AG04449 (cell line): ENCODE results near the gene GSG1.

Experiments
- CTCF ChIA-PET: fragments of 350-600 bp; formaldehyde crosslinking; extraction: SDS; loops from one replicate; lab custom pipeline; 2021; ENCODE audit warnings: antibody characterized with exemption; lab: Yijun Ruan, JAX
- POLR2A ChIA-PET: fragments of 400-600, 350-600 bp; formaldehyde crosslinking; extraction: SDS; loops from one replicate; lab custom pipeline; 2020; ENCODE audit warnings: antibody characterized with exemption, inconsistent platforms; lab: Yijun Ruan, JAX
- DNase-seq: peaks from one replicate; pipeline ENCODE4 v3.0.0-alpha.2; 2010; ENCODE audit warnings: low read depth, low spot score
- H3K4me3 ChIP-seq: 2 replicates; pipeline ENCODE4 v1.5.1; 2011; ENCODE audit warnings: low read depth, mild to moderate bottlenecking, control low read depth, low read length
- CTCF ChIP-seq: IDR thresholded peaks from one replicate; pipeline ENCODE4 v1.5.1; 2011; ENCODE audit warnings: mild to moderate bottlenecking, moderate library complexity, low read length, control low read depth, inconsistent platforms; ENCODE audit not compliant: insufficient read depth; ENCODE audit errors: missing control alignments

Gene GSG1

GRCh38 chr12:13135371-13136178 lies 32.1 kb upstream of the GSG1 start:
- peak; percentile 41 for DNase-seq
- ChIA-PET CTCF (interaction anchor here (1.1 to 2.2 kb wide), 10 partner anchors 8 to 76 kb away, joined by 3 to 14 read pairs (median 4); no protein-coding TSS in a partner anchor), POLR2A (interaction anchor here (0.8 to 1.6 kb wide), 3 partner anchors 33 to 86 kb away, joined by 3 to 5 read pairs (median 3); partner anchors contain the start of gene EMP1)
- peak; percentile 46 for TF ChIP-seq CTCF
- H3K4me3 ChIP-seq, result peak overlapping the region; percentile 29

GRCh38 chr12:13133886-13134285 lies 30.4 kb upstream of the GSG1 start:
- no peak for DNase-seq
- H3K4me3 ChIP-seq, result no peak overlapping the region
- ChIA-PET POLR2A (no interaction called here), CTCF (interaction anchor here (1.5 kb wide), 1 partner anchor 9 kb away, joined by 3 read pairs; no protein-coding TSS in a partner anchor)
- no peak for TF ChIP-seq CTCF

GRCh38 chr12:13130981-13131380 lies 27.5 kb upstream of the GSG1 start:
- no peak for TF ChIP-seq CTCF
- CTCF ChIA-PET, result interaction anchor here (1.0 kb wide), 1 partner anchor 11 kb away, joined by 3 read pairs; no protein-coding TSS in a partner anchor

GRCh38 chr12:13128291-13128965 lies 25.0 kb upstream of the GSG1 start:
- no peak overlapping the region for H3K4me3 ChIP-seq
- no peak for TF ChIP-seq CTCF
- no peak for DNase-seq
- CTCF ChIA-PET, result interaction anchor here (1.3 to 1.5 kb wide), 2 partner anchors 34 to 106 kb away, joined by 3 to 4 read pairs; no protein-coding TSS in a partner anchor
- POLR2A ChIA-PET, result no interaction called here

More at GRCh38 chr12:13130981-13131380, 27.5 kb upstream of the GSG1 start:
- no peak overlapping the region for H3K4me3 ChIP-seq
- POLR2A ChIA-PET, result no interaction called here
- DNase-seq, result no peak

GRCh38 chr12:13127444-13127843 lies 24.0 kb upstream of the GSG1 start:
- DNase-seq, result no peak
- no peak overlapping the region for H3K4me3 ChIP-seq
- ChIA-PET CTCF (no interaction called here), POLR2A (no interaction called here)
- no peak for TF ChIP-seq CTCF

GRCh38 chr12:13126494-13126893 lies 23.0 kb upstream of the GSG1 start:
- POLR2A ChIA-PET, result no interaction called here
- CTCF ChIA-PET, result interaction anchor here (1.0 kb wide), 2 partner anchors 9 to 10 kb away, joined by 4 read pairs; no protein-coding TSS in a partner anchor
- no peak overlapping the region for H3K4me3 ChIP-seq
- no peak for TF ChIP-seq CTCF
- DNase-seq, result no peak
